ENCODE measurements around the gene CBL. TPM values are rescaled to one million over a fixed set of nuclear protein-coding genes. Genes with fewer than 3 reads are reported as not detected.
"Not testable (repeated sequence)": the region's sequence is repeated elsewhere in the genome, so short reads cannot be mapped to it uniquely, and the experiment has no call there.

Gene CBL
- total RNA-seq, 2 experiments from 2014 or later, result 29.3 to 33.2 TPM

- Mint-ChIP-seq H3K27ac (no peak overlapping the region), H3K9me3 (ENCODE audit: low read depth) (no peaks in the 10 kb centered on the region), H3K4me1 (peaks cover 2% of the 10 kb centered on the region), H3K27me3 (no peaks in the 10 kb centered on the region), H3K36me3 (ENCODE audit: low read depth) (no peaks in the 10 kb centered on the region), H3K4me3 (no peak overlapping the region)
- CTCF ChIA-PET, result interaction anchor here (0.6 to 3.8 kb wide), 21 partner anchors 8 to 161 kb away, joined by 3 to 24 read pairs (median 4); partner anchors contain the start of genes CBL and HMBS
- no peak for DNase-seq
- ATAC-seq, result no peak
- POLR2A ChIA-PET, result interaction anchor here (0.6 kb wide), 1 partner anchor 506 kb away, joined by 3 read pairs; no protein-coding TSS in a partner anchor
- intact Hi-C loops (cut with DNase I, micrococcal nuclease), result loop anchor here (2.0 to 5.0 kb wide), 8 partner anchors 27 to 139 kb away; partner anchors contain the start of genes C2CD2L (in 1 of the 2), HYOU1 (in 1 of the 2), NLRX1 (in 1 of the 2) and VPS11 (in 1 of the 2)
Measured at GRCh38 chr11:119195680-119196079, 10.5 kb upstream of the CBL start.

GRCh38 chr11:119196833-119197483 lies 9.2 kb upstream of the CBL start:
- intact Hi-C loops (cut with DNase I, micrococcal nuclease), result loop anchor here (1.0 to 5.0 kb wide), 10 partner anchors 28 to 140 kb away; partner anchors contain the start of genes NLRX1 (in 2 of the 2), C2CD2L (in 1 of the 2), HYOU1 (in 1 of the 2) and VPS11 (in 1 of the 2)
- Mint-ChIP-seq H3K4me3 (no peak overlapping the region), H3K4me1 (peaks cover 2% of the 10 kb centered on the region), H3K36me3 (ENCODE audit: low read depth) (no peaks in the 10 kb centered on the region), H3K27ac (no peak overlapping the region), H3K27me3 (no peaks in the 10 kb centered on the region), H3K9me3 (ENCODE audit: low read depth) (no peaks in the 10 kb centered on the region)
- POLR2A ChIA-PET, result interaction anchor here (0.8 kb wide), 1 partner anchor 48 kb away, joined by 3 read pairs; the partner anchor contains the start of gene ABCG4
- CTCF ChIA-PET, result interaction anchor here (0.7 to 3.8 kb wide), 34 partner anchors 9 to 910 kb away, joined by 3 to 24 read pairs (median 4); partner anchors contain the start of genes CBL, HMBS, NLRX1 and VPS11
- ATAC-seq (peak; percentile 97), DNase-seq (peak; percentile 80)

GRCh38 chr11:119198925-119199324 lies 7.2 kb upstream of the CBL start:
- ChIA-PET CTCF (interaction anchor here (0.5 to 1.6 kb wide), 6 partner anchors 19 to 215 kb away, joined by 3 to 5 read pairs (median 3); partner anchors contain the start of gene NLRX1), POLR2A (no interaction called here)
- no peak for DNase-seq
- intact Hi-C loops (cut with DNase I, micrococcal nuclease), result loop anchor here (5.0 kb wide), 2 partner anchors 72 to 92 kb away; partner anchors contain the start of gene C2CD2L (in 1 of the 2)
- Mint-ChIP-seq H3K27ac (no peak overlapping the region), H3K27me3 (no peaks in the 10 kb centered on the region), H3K4me1 (peaks cover 2% of the 10 kb centered on the region), H3K9me3 (ENCODE audit: low read depth) (no peaks in the 10 kb centered on the region), H3K36me3 (ENCODE audit: low read depth) (no peaks in the 10 kb centered on the region), H3K4me3 (no peak overlapping the region)
- no peak for ATAC-seq

GRCh38 chr11:119201236-119201635 lies 4.9 kb upstream of the CBL start:
- DNase-seq; H3K36me3 Mint-ChIP-seq (ENCODE audit: low read depth); intact Hi-C loops (cut with DNase I, micrococcal nuclease); POLR2A ChIA-PET; H3K27ac Mint-ChIP-seq; H3K27me3 Mint-ChIP-seq; ATAC-seq; H3K9me3 Mint-ChIP-seq (ENCODE audit: low read depth); H3K4me3 Mint-ChIP-seq; H3K4me1 Mint-ChIP-seq: not testable (repeated sequence)
- CTCF ChIA-PET, result interaction anchor here (0.6 to 1.7 kb wide), 4 partner anchors 23 to 82 kb away, joined by 3 to 6 read pairs (median 4); no protein-coding TSS in a partner anchor

- Mint-ChIP-seq H3K9me3 (ENCODE audit: low read depth) (no peaks in the 10 kb centered on the region), H3K27ac (no peak overlapping the region), H3K36me3 (ENCODE audit: low read depth) (peaks cover 2% of the 10 kb centered on the region), H3K4me3 (no peak overlapping the region), H3K4me1 (peaks cover 7% of the 10 kb centered on the region), H3K27me3 (no peaks in the 10 kb centered on the region)
- ChIA-PET POLR2A (interaction anchor here (0.5 kb wide), 1 partner anchor 11 kb away, joined by 6 read pairs; no protein-coding TSS in a partner anchor), CTCF (interaction anchor here (0.8 to 1.7 kb wide), 4 partner anchors 61 to 135 kb away, joined by 3 to 6 read pairs (median 4); no protein-coding TSS in a partner anchor)
- no peak for DNase-seq
- intact Hi-C loops (cut with DNase I, micrococcal nuclease), result no loop called here
- no peak for ATAC-seq
Measured at GRCh38 chr11:119202554-119202953, 3.6 kb upstream of the CBL start.

GRCh38 chr11:119204066-119204465 lies 2.1 kb upstream of the CBL start:
- Mint-ChIP-seq H3K27ac (no peak overlapping the region), H3K9me3 (ENCODE audit: low read depth) (no peaks in the 10 kb centered on the region), H3K27me3 (no peaks in the 10 kb centered on the region), H3K36me3 (ENCODE audit: low read depth) (peaks cover 4% of the 10 kb centered on the region), H3K4me1 (peaks cover 17% of the 10 kb centered on the region), H3K4me3 (no peak overlapping the region)
- ATAC-seq (no peak), DNase-seq (no peak)
- intact Hi-C loops (cut with DNase I, micrococcal nuclease), result no loop called here
- ChIA-PET POLR2A (interaction anchor here (0.7 kb wide), 3 partner anchors 66 to 111 kb away, joined by 3 to 11 read pairs (median 5); no protein-coding TSS in a partner anchor), CTCF (interaction anchor here (0.8 to 3.9 kb wide), 8 partner anchors 18 to 295 kb away, joined by 3 to 30 read pairs (median 5); no protein-coding TSS in a partner anchor)

GRCh38 chr11:119205080-119205479 lies 1.1 kb upstream of the CBL start:
- ATAC-seq, result no peak
- ChIA-PET CTCF (interaction anchor here (0.6 to 3.9 kb wide), 23 partner anchors 9 to 296 kb away, joined by 3 to 30 read pairs (median 4); partner anchors contain the start of gene DPAGT1), POLR2A (interaction anchor here (1.7 kb wide), 1 partner anchor 120 kb away, joined by 8 read pairs; the partner anchor contains the start of gene HMBS)
- no peak for DNase-seq
- peaks cover 27% of the 10 kb centered on the region for H3K4me1 Mint-ChIP-seq
- no peaks in the 10 kb centered on the region for H3K9me3 Mint-ChIP-seq (ENCODE audit: low read depth)
- peak overlapping the region; percentile 37 for H3K27ac Mint-ChIP-seq
- peaks cover 7% of the 10 kb centered on the region for H3K36me3 Mint-ChIP-seq (ENCODE audit: low read depth)
- intact Hi-C loops (cut with DNase I, micrococcal nuclease), result loop anchor here (1.0 to 5.0 kb wide), 4 partner anchors 36 to 117 kb away; partner anchors contain the start of gene HINFP (in 1 of the 2)
- no peaks in the 10 kb centered on the region for H3K27me3 Mint-ChIP-seq
- peak overlapping the region; percentile 98 for H3K4me3 Mint-ChIP-seq

- no peaks in the 10 kb centered on the region for H3K9me3 Mint-ChIP-seq (ENCODE audit: low read depth)
- ATAC-seq (peak; percentile 48), DNase-seq (peak; percentile 78)
- H3K27ac Mint-ChIP-seq, result peak overlapping the region; percentile 94
- intact Hi-C loops (cut with DNase I, micrococcal nuclease), result loop anchor here (1.0 to 5.0 kb wide), 17 partner anchors 12 to 416 kb away; partner anchors contain the start of genes HINFP (in 2 of the 2), C2CD2L (in 1 of the 2), DDX6 (in 1 of the 2) and HYOU1 (in 1 of the 2)
- ChIA-PET POLR2A (interaction anchor here (0.8 to 1.7 kb wide), 2 partner anchors 22 to 122 kb away, joined by 3 to 8 read pairs; partner anchors contain the start of gene HMBS), CTCF (interaction anchor here (0.7 to 3.9 kb wide), 27 partner anchors 8 to 441 kb away, joined by 3 to 30 read pairs (median 4); partner anchors contain the start of genes DPAGT1, HINFP and VPS11)
- peaks cover 7% of the 10 kb centered on the region for H3K36me3 Mint-ChIP-seq (ENCODE audit: low read depth)
- H3K4me3 Mint-ChIP-seq, result peak overlapping the region; percentile 98
- peaks cover 27% of the 10 kb centered on the region for H3K4me1 Mint-ChIP-seq
- H3K27me3 Mint-ChIP-seq, result no peaks in the 10 kb centered on the region
Measured at GRCh38 chr11:119206511-119207414, 624 bp downstream of the CBL start.

- Mint-ChIP-seq H3K36me3 (ENCODE audit: low read depth) (peaks cover 7% of the 10 kb centered on the region), H3K27ac (peak overlapping the region; percentile 94), H3K4me3 (peak overlapping the region; percentile 98), H3K9me3 (ENCODE audit: low read depth) (no peaks in the 10 kb centered on the region), H3K27me3 (no peaks in the 10 kb centered on the region), H3K4me1 (peaks cover 27% of the 10 kb centered on the region)
- no peak for ATAC-seq
- POLR2A ChIA-PET, result interaction anchor here (0.8 kb wide), 1 partner anchor 23 kb away, joined by 3 read pairs; no protein-coding TSS in a partner anchor
- CTCF ChIA-PET, result interaction anchor here (0.9 to 3.9 kb wide), 9 partner anchors 10 to 116 kb away, joined by 3 to 30 read pairs (median 6); no protein-coding TSS in a partner anchor
- intact Hi-C loops (cut with DNase I, micrococcal nuclease), result loop anchor here (1.0 to 5.0 kb wide), 7 partner anchors 11 to 417 kb away; partner anchors contain the start of genes DDX6 (in 1 of the 2), HINFP (in 1 of the 2), RPS25 (in 1 of the 2) and TRAPPC4 (in 1 of the 2)
- no peak for DNase-seq
Measured at GRCh38 chr11:119207415-119207960, 1.3 kb downstream of the CBL start.

GRCh38 chr11:119209186-119209585 lies 3.0 kb downstream of the CBL start:
- no peaks in the 10 kb centered on the region for H3K27me3 Mint-ChIP-seq
- DNase-seq, result no peak
- peaks cover 7% of the 10 kb centered on the region for H3K36me3 Mint-ChIP-seq (ENCODE audit: low read depth)
- no peak overlapping the region for H3K4me3 Mint-ChIP-seq
- peak overlapping the region; percentile 40 for H3K27ac Mint-ChIP-seq
- ATAC-seq, result no peak
- ChIA-PET CTCF (interaction anchor here (0.6 to 4.2 kb wide), 5 partner anchors 12 to 114 kb away, joined by 3 to 13 read pairs (median 3); no protein-coding TSS in a partner anchor), POLR2A (interaction anchor here (0.6 to 0.7 kb wide), 2 partner anchors 68 to 139 kb away, joined by 3 to 6 read pairs; no protein-coding TSS in a partner anchor)
- intact Hi-C loops (cut with DNase I, micrococcal nuclease), result loop anchor here in 1 of 2 experiments (5.0 kb wide), 3 partner anchors 58 to 113 kb away; partner anchors contain the start of gene HINFP
- H3K9me3 Mint-ChIP-seq (ENCODE audit: low read depth), result no peaks in the 10 kb centered on the region
- peaks cover 33% of the 10 kb centered on the region for H3K4me1 Mint-ChIP-seq
